ENCODE results near the gene KCNJ12. TPM values are rescaled to one million over a fixed set of nuclear protein-coding genes. Genes with fewer than 3 reads are reported as not detected.
A peak's percentile ranks its signal among the peaks of the same experiment; 100 is the strongest.

Gene KCNJ12
- total and polyA plus RNA-seq, 2 of the 4 experiments (the other 2 are of a cell fraction) = under 0.01 to 0.10 TPM

DNA sequence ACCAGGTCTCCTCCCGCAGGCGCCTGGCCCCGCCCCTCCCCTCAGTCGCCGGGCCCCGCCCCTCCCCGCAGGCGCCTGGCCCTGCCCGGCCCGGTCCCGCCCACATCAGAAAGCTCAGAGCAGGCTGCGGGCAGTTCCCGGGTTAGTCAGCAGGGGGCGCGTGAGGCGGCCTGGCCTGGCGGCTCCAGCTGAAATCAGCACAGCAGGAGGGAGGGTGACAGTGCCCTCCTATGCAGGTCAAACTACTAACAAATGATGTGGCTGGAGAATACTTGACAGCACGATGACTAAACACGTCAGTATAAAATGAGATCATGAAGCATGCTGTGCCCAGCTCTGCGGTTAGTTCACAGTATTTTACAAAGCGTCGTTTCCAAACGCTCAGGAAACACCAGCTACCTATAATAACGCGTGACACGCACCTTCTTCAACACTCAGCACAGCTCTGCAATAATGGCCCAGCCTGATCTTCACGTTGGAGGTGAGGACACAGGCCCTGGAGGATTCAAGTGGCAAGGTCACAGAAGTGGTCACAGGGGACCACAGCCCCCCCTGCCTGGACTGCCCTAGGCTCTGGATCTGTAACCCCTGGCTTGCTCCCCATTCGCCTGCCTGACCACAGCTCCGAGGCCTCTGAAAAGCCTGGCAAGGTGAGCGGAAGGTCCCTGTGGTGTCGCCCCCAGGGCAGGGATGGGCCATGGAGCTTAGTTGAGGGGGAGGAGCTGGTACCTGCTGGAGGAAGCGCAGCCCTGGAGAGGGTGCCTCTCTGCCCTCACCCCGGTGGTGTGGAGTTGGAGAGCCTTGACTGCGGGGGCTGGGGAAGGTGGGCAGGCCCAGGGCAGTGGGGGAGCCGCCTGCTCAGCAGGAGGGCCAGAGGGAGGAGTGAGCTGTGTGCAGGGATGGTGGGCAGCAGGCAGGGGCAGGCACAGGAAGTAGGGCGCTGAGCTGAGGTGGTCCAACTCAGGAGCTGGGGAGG lies 81.2 kb downstream of the KCNJ12 start:
- Histone ChIP-seq H3K27me3 (ENCODE audit: control insufficient read depth, insufficient read depth, low read length) (peaks cover 42% of the 10 kb centered on the region), H3K23ac (ENCODE audit: low read depth, low read length) (no peak overlapping the region), H3K27ac (ENCODE audit: insufficient read depth, low read length) (no peak overlapping the region), H3K9me1 (ENCODE audit: insufficient read depth, low read length) (0 out of 2 replicates have a peak, but pooled peaks cover 3% of the 10 kb centered on the region), H3K79me1 (ENCODE audit: low read depth in 1 of 2, low read length in 2 of 2) (no peaks in the 10 kb centered on the region), H4K5ac (ENCODE audit: low read depth, low read length) (no peak overlapping the region), H3K36me3 (ENCODE audit: control insufficient read depth, insufficient read depth, low read length) (no peaks in the 10 kb centered on the region), H4K91ac (ENCODE audit: insufficient read depth, low read depth, low read length) (no peak overlapping the region), H2BK15ac (ENCODE audit: low read depth, low read length) (no peak overlapping the region), H2AFZ (replicated peaks; ENCODE audit: low read length, poor library complexity) (no peak overlapping the region), H3K4me1 (ENCODE audit: control insufficient read depth, insufficient read depth, low read length) (peaks cover 4% of the 10 kb centered on the region; the same call in 1 of the 2 replicates), H3K9me3 (ENCODE audit: control insufficient read depth, insufficient read depth, low read length) (no peaks in the 10 kb centered on the region), H3K4ac (ENCODE audit: low read depth, low read length) (no peak overlapping the region), H2BK5ac (ENCODE audit: low read depth, low read length, poor library complexity, severe bottlenecking) (peak overlapping the region; percentile 7), H2BK20ac (ENCODE audit: low read depth, low read length) (no peak overlapping the region), H3K18ac (ENCODE audit: low read depth, low read length) (no peak overlapping the region), H3K9ac (ENCODE audit: low read depth, low read length) (no peak overlapping the region), H4K8ac (ENCODE audit: low read depth in 2 of 2, low read length in 2 of 2) (no peak overlapping the region), H4K20me1 (ENCODE audit: insufficient read depth, low read length) (0 out of 2 replicates have a peak, but pooled peaks cover 5% of the 10 kb centered on the region), H3K4me2 (ENCODE audit: low read depth, low read length) (no peak overlapping the region), H2BK120ac (ENCODE audit: low read depth, low read length) (no peak overlapping the region), H2AK9ac (replicated peaks; ENCODE audit: low read depth, low read length, poor library complexity) (no peak overlapping the region), H3K4me3 (ENCODE audit: insufficient read depth, low read depth, low read length) (no peak overlapping the region), H2AK5ac (ENCODE audit: low read depth, low read length) (peak overlapping the region; percentile 23; the same call in 1 of the 2 replicates), H3K56ac (ENCODE audit: extremely low read depth, insufficient read depth, low read length) (no peak overlapping the region), H3K14ac (replicated peaks; ENCODE audit: low read depth, low read length) (no peak overlapping the region)
- in situ Hi-C loops (cut with MboI; ENCODE audit: low sequenced_read_pairs) = no loop called here
- 2% methylated on average over 11 of the region's 36 CpGs; no CpG with 5 or more reads in 1 of the 2 experiments for WGBS, 2 experiments (ENCODE audit: extremely low coverage in 2 of 2, insufficient read length in 1 of 2)
- intact Hi-C loops (cut with micrococcal nuclease) = loop anchor here (1.0 kb wide), 1 partner anchor 54 kb away; no protein-coding TSS in a partner anchor
- peak; percentile 89 for DNase-seq
- ChIA-PET CTCF (interaction anchor here (0.7 to 1.6 kb wide), 6 partner anchors 9 to 59 kb away, joined by 3 to 27 read pairs (median 4); no protein-coding TSS in a partner anchor), POLR2A (ENCODE audit: unreplicated experiment) (no interaction called here)
- peak; percentile 97 for ATAC-seq (ENCODE audit: low read depth)
- TF ChIP-seq NFE2L2 (IDR thresholded peaks at IDR 0.05; ENCODE audit: low read depth, low read length) (peak; percentile 4; the same call in 1 of the 2 replicates), MAZ (IDR thresholded peaks at IDR 0.05; ENCODE audit: borderline replicate concordance, low read depth, low read length) (peak; percentile 80; the same call in 1 of the 2 replicates), MXI1 (IDR thresholded peaks at IDR 0.05; ENCODE audit: borderline replicate concordance, low read depth, low read length) (0 out of 2 replicates have a peak, but pooled peaks have one; percentile 31), FOS (IDR thresholded peaks at IDR 0.05; ENCODE audit: low read depth, low read length) (peak; percentile 39; the same call in 1 of the 2 replicates), RFX5 (IDR thresholded peaks at IDR 0.05; ENCODE audit: low read depth, low read length) (no peak), RAD21 (IDR thresholded peaks at IDR 0.05; ENCODE audit: low read length) (peak; percentile 74), SMC3 (IDR thresholded peaks at IDR 0.05; ENCODE audit: low read depth, low read length) (peak; percentile 87), CHD1 (IDR thresholded peaks at IDR 0.05; ENCODE audit: low read depth, low read length) (no peak), BHLHE40 (IDR thresholded peaks at IDR 0.05; ENCODE audit: low read depth, low read length) (peak; percentile 72), CTCF (conservative IDR thresholded peaks at IDR 0.05; ENCODE audit: low read depth, low read length) (peak; percentile 89)
- no TSS peak for BruUV-seq (replicated peaks)
- dilution Hi-C loops (cut with HindIII; ENCODE audit: low sequenced_read_pairs, unreplicated experiment) = no loop called here
